Suprapubic skin (tissue), 4 donors: ENCODE measurements around the gene OR1E2.
"Not testable (repeated sequence)": the region's sequence is repeated elsewhere in the genome, so short reads cannot be mapped to it uniquely, and the experiment has no call there.

ENCODE experiments used
- EP300 ChIP-seq: sonication (generic); formaldehyde crosslinking; IDR thresholded peaks from one replicate; pipeline ENCODE4 v1.6.1; 2017; ENCODE audit warnings: antibody characterized with exemption
- POLR2A ChIP-seq, 2 donors: fragments of 450-650 bp; IDR thresholded peaks; one replicate each; pipeline ENCODE4 v1.6.1; 2017; ENCODE audit warnings: antibody characterized with exemption in 2 of 2, mild to moderate bottlenecking in 2 of 2, moderate library complexity in 2 of 2
- POLR2AphosphoS5 ChIP-seq, 3 donors: sonication (generic); formaldehyde crosslinking; IDR thresholded peaks; one replicate each; pipeline ENCODE4 v1.6.1; 2017; ENCODE audit warnings: antibody characterized with exemption in 3 of 3
- TF ChIP-seq, protein P1 (sequence below), 2 donors: fragments of 200-600 bp in 1 of 2; fragments of 450-650 bp in 1 of 2; sonication (generic) in 1 of 2; IDR thresholded peaks; one replicate each; pipeline ENCODE4 v1.5.1; 2016 to 2019; ENCODE audit warnings: antibody characterized with exemption in 2 of 2, mild to moderate bottlenecking in 1 of 2, moderate library complexity in 1 of 2

DNA sequence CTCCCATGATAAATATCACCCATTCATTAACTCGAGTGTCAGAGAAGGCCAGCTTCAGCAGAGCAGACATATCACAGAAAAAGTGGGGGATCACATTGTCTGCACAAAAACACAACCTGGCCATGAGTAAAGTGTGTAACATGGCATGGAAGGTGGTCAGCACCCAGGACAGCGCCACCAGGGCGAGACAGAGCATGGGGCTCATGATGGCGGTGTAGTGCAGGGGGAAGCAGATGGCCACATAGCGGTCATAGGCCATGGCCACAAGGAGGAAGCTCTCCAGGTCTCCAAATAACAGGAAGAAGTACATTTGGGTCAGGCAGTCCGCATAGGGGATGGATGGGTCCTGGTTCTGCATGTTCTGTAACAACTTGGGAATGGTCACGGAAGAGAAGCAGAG is 35.8 kb downstream of the OR1E2 start:
- TF ChIP-seq, protein P1, sequence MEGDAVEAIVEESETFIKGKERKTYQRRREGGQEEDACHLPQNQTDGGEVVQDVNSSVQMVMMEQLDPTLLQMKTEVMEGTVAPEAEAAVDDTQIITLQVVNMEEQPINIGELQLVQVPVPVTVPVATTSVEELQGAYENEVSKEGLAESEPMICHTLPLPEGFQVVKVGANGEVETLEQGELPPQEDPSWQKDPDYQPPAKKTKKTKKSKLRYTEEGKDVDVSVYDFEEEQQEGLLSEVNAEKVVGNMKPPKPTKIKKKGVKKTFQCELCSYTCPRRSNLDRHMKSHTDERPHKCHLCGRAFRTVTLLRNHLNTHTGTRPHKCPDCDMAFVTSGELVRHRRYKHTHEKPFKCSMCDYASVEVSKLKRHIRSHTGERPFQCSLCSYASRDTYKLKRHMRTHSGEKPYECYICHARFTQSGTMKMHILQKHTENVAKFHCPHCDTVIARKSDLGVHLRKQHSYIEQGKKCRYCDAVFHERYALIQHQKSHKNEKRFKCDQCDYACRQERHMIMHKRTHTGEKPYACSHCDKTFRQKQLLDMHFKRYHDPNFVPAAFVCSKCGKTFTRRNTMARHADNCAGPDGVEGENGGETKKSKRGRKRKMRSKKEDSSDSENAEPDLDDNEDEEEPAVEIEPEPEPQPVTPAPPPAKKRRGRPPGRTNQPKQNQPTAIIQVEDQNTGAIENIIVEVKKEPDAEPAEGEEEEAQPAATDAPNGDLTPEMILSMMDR (IDR thresholded peaks at IDR 0.05): not testable (repeated sequence)
- not testable (repeated sequence) for TF ChIP-seq POLR2AphosphoS5 (IDR thresholded peaks at IDR 0.05); POLR2A (IDR thresholded peaks at IDR 0.05); EP300
